ENCODE measurements around the gene CRTC2.
"Not testable (repeated sequence)": the region's sequence is repeated elsewhere in the genome, so short reads cannot be mapped to it uniquely, and the experiment has no call there.

The CRTC2 gene

GRCh38 chr1:153922972-153923925 is 35.2 kb downstream of the CRTC2 start, which contains the start of gene GATAD2B:
Gene GATAD2B (minus strand): TSS chr1:153922972. CDS start chr1:153828347, 94,625 bp downstream.
- DNase-seq = peak; percentile 100

DNA sequence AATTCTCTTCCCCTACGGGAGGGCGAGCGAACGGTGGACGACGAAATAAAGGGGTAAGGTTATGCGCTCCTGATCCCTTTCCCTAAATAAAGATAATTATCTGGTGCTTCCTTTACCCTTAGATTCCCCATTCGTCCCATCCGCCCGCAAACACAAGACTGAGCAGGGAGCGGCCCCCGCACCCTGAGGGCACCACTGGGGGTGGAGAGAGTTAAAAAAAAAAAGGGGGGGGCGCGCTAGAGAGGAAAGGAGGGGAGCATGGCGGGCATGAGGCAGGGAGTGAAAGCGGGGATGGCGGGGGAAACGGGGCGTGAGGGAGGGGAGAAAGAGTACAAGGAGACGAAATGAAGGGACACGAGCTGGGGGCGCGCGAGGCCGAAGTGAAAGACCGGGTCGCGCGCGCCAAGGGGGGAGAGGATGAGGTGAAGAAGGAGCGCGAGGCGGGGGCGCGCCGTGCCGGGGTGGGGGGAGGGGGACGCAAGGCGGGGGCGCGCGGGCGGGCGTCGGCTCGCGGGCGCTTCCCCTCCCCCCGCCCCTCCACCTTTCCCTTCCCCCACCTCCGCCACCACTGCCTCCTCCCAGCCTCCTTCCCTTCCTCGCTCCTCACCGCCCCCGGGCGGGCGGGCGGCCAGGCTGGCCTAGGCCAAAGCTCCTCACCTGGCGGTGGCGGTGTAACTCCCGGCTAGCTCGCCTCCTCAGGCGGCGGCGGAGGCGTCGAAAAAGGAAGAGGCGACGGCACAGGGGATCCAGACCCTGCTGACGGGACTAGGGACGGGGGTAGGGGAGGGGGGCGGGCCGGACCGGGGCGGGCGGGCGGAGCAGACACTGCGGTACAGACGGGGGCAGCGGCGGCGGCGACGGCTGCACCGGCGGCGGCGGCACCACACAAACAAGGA is 36.1 kb downstream of the CRTC2 start:
- peak; percentile 84 for DNase-seq

DNA sequence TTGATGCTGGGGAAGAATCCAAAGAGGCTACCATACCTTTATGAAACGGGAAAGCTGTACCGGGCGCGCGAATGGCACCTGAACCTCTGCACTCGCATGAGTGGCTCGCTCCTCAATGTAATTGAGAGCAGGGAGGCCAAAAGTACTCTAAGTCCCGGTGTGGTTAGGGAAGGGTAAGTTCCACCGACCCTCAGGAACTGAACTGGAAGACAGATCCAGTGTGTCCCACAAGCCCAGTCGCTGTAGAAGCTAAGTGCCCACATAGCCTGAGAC is 36.7 kb downstream of the CRTC2 start:
- DNase-seq = peak; percentile 19

DNA sequence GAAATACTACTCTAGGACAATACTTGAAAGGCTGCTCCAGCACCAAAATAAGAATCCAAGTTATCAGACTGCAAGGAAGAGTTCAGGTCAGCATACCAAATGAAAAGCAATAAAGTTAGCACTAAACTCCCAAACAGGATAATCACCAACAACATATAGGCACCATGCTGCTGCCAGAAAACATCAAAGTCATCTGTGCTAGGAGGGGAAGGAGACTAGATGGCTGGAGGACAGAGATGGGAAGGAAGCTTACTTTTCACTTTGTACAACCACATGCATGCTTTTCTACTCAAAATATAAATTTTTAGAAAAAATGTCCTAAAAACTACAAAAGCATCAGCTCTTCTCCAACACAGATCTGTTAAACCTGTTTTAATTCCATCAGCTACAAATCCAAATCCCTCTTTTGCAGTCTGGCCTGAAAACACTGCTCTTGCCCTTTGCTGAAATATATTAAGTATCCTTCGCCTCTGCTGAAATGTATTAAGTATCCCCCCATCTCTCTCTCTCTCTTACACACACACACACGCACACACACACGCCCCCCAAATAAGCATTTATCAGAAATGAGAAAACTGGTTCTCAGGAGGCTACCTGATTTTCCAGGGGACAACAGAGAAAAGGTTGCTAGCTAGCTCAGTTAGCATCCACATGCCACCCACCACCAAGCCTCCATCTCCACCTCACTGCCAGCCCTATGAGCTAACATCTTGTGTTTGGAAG is 37.2 kb downstream of the CRTC2 start:
- no peak for DNase-seq

DNA sequence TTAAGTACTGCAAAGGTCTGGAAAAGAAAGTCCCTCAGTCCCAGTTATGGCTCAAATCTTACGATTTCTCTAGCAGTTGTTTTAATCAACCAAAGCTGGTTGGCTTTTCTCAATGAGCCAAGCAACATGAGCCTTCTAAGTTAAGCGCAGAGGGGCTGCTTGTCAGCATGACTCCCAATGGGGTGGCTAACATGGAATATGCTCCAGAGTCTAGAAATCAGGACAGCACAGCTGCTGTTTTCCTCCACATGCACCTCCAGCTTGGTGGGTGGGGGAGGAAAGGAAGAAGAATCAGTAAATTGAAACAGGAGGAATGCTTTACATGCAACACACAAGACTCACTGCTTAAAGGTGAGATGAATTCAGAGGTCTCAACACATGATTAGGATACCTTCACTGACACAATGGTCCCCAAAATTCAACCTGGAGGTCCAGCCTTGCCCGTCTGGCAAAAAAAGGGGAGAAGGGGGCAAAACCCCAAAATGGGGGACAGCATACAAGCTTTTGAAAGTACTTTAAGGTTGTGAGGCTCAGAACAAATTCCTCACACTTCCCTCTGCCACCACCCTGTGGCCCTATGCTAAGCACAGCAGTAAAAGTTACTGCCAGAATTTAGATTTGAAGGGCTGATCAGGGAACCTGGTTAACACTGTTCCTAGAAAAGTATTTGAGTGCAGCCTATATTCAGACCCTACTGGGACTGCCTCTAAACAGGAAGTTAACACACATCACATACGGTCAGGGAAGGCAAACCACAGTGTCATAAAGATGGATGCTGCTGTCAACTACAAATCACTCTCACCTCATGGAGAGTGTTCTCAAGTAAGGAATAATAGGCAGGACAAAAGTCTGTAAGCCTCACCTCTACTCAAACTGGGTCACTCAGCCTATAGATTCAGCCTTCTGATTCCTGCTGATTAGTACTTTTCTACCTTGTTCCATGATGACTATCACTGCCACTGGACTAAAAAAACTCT is 38.2 kb downstream of the CRTC2 start:
- DNase-seq = peak; percentile 64

DNA sequence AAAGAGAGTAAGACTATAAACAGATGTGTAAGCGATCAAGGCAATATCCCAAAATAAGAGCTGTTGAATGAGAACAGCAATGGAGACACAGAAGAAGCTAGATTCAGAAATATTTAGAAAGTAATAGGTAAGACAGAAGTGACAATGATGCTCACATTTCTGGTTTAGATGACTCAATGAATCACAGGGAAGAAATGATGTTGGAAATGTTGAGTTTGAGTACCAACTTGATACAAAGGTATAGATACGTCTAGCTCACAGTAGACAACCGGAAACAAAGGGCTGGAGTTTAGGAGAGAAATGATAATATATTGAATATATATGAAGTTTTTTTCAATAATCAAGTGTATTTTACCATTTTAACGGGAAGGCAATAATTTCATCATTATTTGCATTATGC is 42.1 kb downstream of the CRTC2 start:
- DNase-seq = no peak

- DNase-seq = no peak
Measured at GRCh38 chr1:153912349-153912748, 46.1 kb downstream of the CRTC2 start.

DNA sequence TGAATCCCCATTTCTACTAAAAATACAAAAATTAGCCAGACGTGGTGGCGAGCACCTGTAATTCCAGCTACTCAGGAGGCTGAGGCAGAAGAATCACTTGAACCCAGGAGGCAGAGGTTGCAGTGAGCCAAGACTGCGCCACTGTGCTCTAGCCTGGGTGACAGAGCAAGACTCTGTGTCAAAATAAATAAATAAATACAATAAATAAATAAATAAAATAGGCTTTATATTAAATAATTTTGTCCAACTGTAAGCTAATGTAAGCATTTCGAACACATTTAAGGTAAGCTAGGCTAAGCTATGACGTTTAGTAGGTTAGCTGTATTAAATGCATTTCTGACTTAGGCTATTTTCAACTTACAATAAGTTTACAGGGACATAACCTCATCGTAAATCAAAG is 47.9 kb downstream of the CRTC2 start:
- DNase-seq = not testable (repeated sequence)

- no peak for DNase-seq
Measured at GRCh38 chr1:153908071-153908470, 50.3 kb downstream of the CRTC2 start.

- DNase-seq = no peak
Measured at GRCh38 chr1:153907134-153907533, 51.3 kb downstream of the CRTC2 start.

DNA sequence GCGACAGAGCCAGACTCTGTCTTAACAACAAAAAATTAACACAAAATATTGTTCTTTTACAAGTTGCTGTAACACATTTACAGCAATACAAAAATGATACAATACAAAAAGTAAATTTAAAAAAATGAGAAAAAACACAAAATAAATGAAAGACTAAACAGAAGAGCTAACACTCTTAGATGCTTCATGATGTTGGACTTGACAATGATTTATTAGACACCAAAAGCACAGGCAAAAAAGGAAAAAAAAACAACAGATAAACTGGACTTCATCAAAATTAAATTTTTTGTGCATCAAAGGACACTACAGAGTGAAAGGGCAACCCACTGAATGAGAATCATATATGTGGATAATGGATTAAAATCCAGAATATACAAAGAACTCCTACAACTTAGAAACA is 52.0 kb downstream of the CRTC2 start:
- no peak for DNase-seq

DNA sequence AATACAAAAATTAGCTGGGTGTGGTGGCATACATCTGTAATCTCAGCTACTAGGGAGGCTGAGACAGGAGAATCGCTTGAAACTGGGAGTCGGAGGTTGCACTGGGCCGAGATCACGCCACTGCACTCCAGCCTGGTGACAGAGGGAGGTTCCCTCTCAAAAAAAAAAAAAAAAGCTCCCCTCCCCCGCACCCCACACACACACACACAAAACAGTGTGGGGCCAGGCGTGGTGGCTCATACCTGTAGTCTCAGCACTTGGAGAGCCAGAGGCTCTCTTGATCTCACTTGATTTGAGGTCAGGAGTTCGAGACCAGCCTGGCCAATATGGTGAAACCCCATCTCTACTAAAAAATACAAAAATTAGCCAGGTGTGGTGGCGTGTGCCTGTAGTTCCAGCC is 52.5 kb downstream of the CRTC2 start:
- DNase-seq = not testable (repeated sequence)

- no peak for DNase-seq
Measured at GRCh38 chr1:153903841-153904455, 54.5 kb downstream of the CRTC2 start.

DNA sequence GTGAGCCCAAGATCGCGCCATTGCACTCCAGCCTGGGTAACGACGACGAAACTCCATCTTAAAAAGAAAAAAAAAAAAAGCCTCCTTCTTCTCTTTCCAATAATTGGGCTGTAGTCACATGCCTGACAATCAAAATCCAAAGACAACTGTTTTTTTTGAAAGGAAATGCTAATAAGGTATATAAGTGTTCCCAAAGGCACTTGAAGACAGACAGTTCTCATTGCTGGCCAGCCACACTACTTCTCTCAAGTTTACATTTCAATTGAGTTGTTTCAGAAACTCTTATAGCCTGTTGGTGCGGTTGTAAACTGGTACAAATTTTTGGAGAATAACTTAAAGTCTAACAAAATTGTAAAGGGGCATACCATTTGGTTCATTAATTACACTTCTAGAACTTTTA is 58.9 kb downstream of the CRTC2 start:
- DNase-seq = no peak

All from activated CD4-positive, alpha-beta T cell treated with anti-CD3 and anti-CD28 coated beads, Interleukin-2, Interleukin-6, amounts not matched to agents 100 ng/mL and 50 ng/mL, durations not matched to agents 16 hours and 8 hours (primary cell).